Peyer's patch (tissue), 4 donors: ENCODE results near the gene NFKBIZ.

Source experiments
- CTCF ChIP-seq, 6 experiments: fragments of 450-650 bp in 4 of 6; fragments of 200-600 bp in 2 of 6; sonication (generic) in 1 of 6; IDR thresholded peaks; one replicate each; pipeline ENCODE4 v1.5.1; 2017 to 2019; ENCODE audit warnings: antibody characterized with exemption in 6 of 6, mild to moderate bottlenecking in 3 of 6, moderate library complexity in 1 of 6
- POLR2A ChIP-seq, 2 donors: fragments of 450-650 bp; IDR thresholded peaks; one replicate each; pipeline ENCODE4 v1.5.1; 2017; ENCODE audit warnings: antibody characterized with exemption in 2 of 2, mild to moderate bottlenecking in 2 of 2, moderate library complexity in 2 of 2

GRCh38 chr3:101900316-101900715 is 51.0 kb downstream of the NFKBIZ start:
- TF ChIP-seq CTCF (IDR thresholded peaks at IDR 0.05) (no peak), POLR2A (IDR thresholded peaks at IDR 0.05) (no peak)
